H1 (cell line): ENCODE data around the gene SBNO1. TPM values are rescaled to one million over a fixed set of nuclear protein-coding genes. Genes with fewer than 3 reads are reported as not detected.

ENCODE experiments used
- CTCF ChIA-PET: fragments of 300-600 bp; sonication (Branson Sonifier 250); formaldehyde crosslinking; loops from one replicate; lab custom pipeline; 2021; ENCODE audit not compliant: partially characterized antibody; lab: Charles Lee
- POLR2A ChIA-PET: fragments of 300-600 bp; sonication (Branson Sonifier 250); formaldehyde crosslinking; loops from one replicate; lab custom pipeline; 2021; ENCODE audit warnings: inconsistent platforms; ENCODE audit not compliant: partially characterized antibody; lab: Charles Lee
- DNase-seq, 2 experiments: peaks; one replicate each; pipeline versions ENCODE4 v3.0.0 to v3.0.0-alpha.2; 2010 to 2022; ENCODE audit warnings: low spot score in 2 of 2, low read depth in 1 of 2, mixed read lengths in 1 of 2
- FAIRE-seq: peaks from 2 replicates; lab custom pipeline; 2011; peaks lifted over from hg19 to GRCh38; lab: Jason Lieb, UNC
- H2AFZ ChIP-seq: 2 replicates; pipeline ENCODE4 v1.8.1; 2012; ENCODE audit warnings: low read length, inconsistent platforms
- H2AK5ac ChIP-seq: 2 replicates; pipeline ENCODE4 v1.6.1; 2013; ENCODE audit warnings: low read depth, low read length
- H2BK120ac ChIP-seq: replicated peaks from 2 replicates; pipeline ENCODE3; 2013; ENCODE audit warnings: low read depth, low read length, inconsistent platforms
- H2BK12ac ChIP-seq: 2 replicates; pipeline ENCODE4 v1.6.1; 2013; ENCODE audit warnings: low read depth, low read length
- H2BK15ac ChIP-seq: 2 replicates; pipeline ENCODE4 v1.6.1; 2013; ENCODE audit warnings: low read length
- H2BK20ac ChIP-seq: 2 replicates; pipeline ENCODE4 v1.6.1; 2013; ENCODE audit warnings: low read length
- H2BK5ac ChIP-seq: 2 replicates; pipeline ENCODE4 v1.6.1; 2013; ENCODE audit warnings: low read depth, low read length
- H3K14ac ChIP-seq: 2 replicates; pipeline ENCODE4 v1.6.1; 2013; ENCODE audit warnings: inconsistent platforms; ENCODE audit not compliant: insufficient read length
- H3K18ac ChIP-seq: 2 replicates; pipeline ENCODE4 v1.6.1; 2013; ENCODE audit warnings: low read length; ENCODE audit errors: extremely low read depth
- H3K23ac ChIP-seq: 2 replicates; pipeline ENCODE4 v1.6.1; 2013; ENCODE audit warnings: inconsistent platforms; ENCODE audit not compliant: insufficient read length
- H3K23me2 ChIP-seq: 2 replicates; pipeline ENCODE4 v1.6.1; 2013; ENCODE audit warnings: low read depth, low read length
- H3K27ac ChIP-seq: 2 replicates; pipeline ENCODE4 v1.6.1; 2011; ENCODE audit warnings: low read depth, low read length, inconsistent platforms
- H3K27me3 ChIP-seq, 4 experiments: replicated peaks in 1 of 4; 1 replicate in 1 of 4; 2 replicates in 3 of 4; pipeline versions ENCODE4 v1.6.1 to v1.8.1; 2011 to 2013; ENCODE audit warnings: low read length in 3 of 4, mild to moderate bottlenecking in 3 of 4, inconsistent platforms in 2 of 4, mixed read lengths in 2 of 4, moderate library complexity in 1 of 4; ENCODE audit not compliant: control insufficient read depth in 3 of 4, insufficient read depth in 3 of 4; ENCODE audit errors: extremely low read depth in 1 of 4
- H3K36me3 ChIP-seq, 4 experiments: 2 replicates each; pipeline versions ENCODE4 v1.6.1 to v1.8.1; 2011 to 2013; ENCODE audit warnings: mild to moderate bottlenecking in 4 of 4, low read length in 3 of 4, moderate library complexity in 2 of 4, control low read depth in 1 of 4, inconsistent platforms in 1 of 4; ENCODE audit not compliant: insufficient read depth in 4 of 4, control insufficient read depth in 2 of 4
- H3K4ac ChIP-seq: replicated peaks from 2 replicates; pipeline ENCODE3; 2013; ENCODE audit warnings: low read length, low read depth, mixed read lengths, inconsistent platforms; ENCODE audit not compliant: insufficient read length
- H3K4me1 ChIP-seq, 4 experiments: replicated peaks in 1 of 4; 1 replicate in 1 of 4; 2 replicates in 3 of 4; pipeline versions ENCODE4 v1.6.1 to v1.8.1; 2011 to 2013; ENCODE audit warnings: low read length in 3 of 4, inconsistent platforms in 2 of 4, mixed read lengths in 1 of 4; ENCODE audit not compliant: insufficient read depth in 4 of 4, control insufficient read depth in 3 of 4
- H3K4me2 ChIP-seq, 2 experiments: 2 replicates each; pipeline versions ENCODE4 v1.6.1 to v1.8.1; 2011 to 2013; ENCODE audit warnings: low read depth in 2 of 2, low read length in 2 of 2, control low read depth in 1 of 2, inconsistent platforms in 1 of 2, mild to moderate bottlenecking in 1 of 2; ENCODE audit not compliant: insufficient read depth in 1 of 2
- H3K4me3 ChIP-seq, 4 experiments: fragments of 200-600, 300-600 bp in 1 of 4; sonication (generic), shearing (Covaris generic), sonication (Bioruptor Twin) in 1 of 4; 2 replicates each; pipeline versions ENCODE4 v1.5.1 to v1.8.1; 2011 to 2016; ENCODE audit warnings: low read length in 4 of 4, low read depth in 3 of 4, control low read depth in 2 of 4, inconsistent platforms in 2 of 4, mild to moderate bottlenecking in 2 of 4, mixed read lengths in 1 of 4, moderate library complexity in 1 of 4; ENCODE audit not compliant: insufficient read depth in 2 of 4; ENCODE audit errors: extremely low read depth in 1 of 4
- H3K56ac ChIP-seq: replicated peaks from 2 replicates; pipeline ENCODE3; 2013; ENCODE audit warnings: low read depth, mild to moderate bottlenecking, mixed read lengths, low read length, inconsistent platforms; ENCODE audit not compliant: insufficient read length
- H3K79me1 ChIP-seq: 2 replicates; pipeline ENCODE4 v1.6.1; 2013; ENCODE audit warnings: low read depth, low read length, control low read depth
- H3K79me2 ChIP-seq, 2 experiments: 2 replicates each; pipeline versions ENCODE4 v1.6.1 to v1.8.1; 2012 to 2013; ENCODE audit warnings: low read length in 2 of 2, mild to moderate bottlenecking in 2 of 2, inconsistent platforms in 1 of 2; ENCODE audit not compliant: insufficient read depth in 2 of 2, control insufficient read depth in 1 of 2
- H3K9ac ChIP-seq, 4 experiments: replicated peaks in 1 of 4; 1 replicate in 1 of 4; 2 replicates in 3 of 4; pipeline versions ENCODE4 v1.6.1 to v1.8.1; 2011 to 2013; ENCODE audit warnings: low read depth in 3 of 4, low read length in 3 of 4, control low read depth in 2 of 4, mild to moderate bottlenecking in 2 of 4, moderate library complexity in 2 of 4, inconsistent platforms in 1 of 4; ENCODE audit errors: extremely low read depth in 1 of 4
- H3K9me3 ChIP-seq, 2 experiments: 2 replicates each; pipeline versions ENCODE4 v1.6.1 to v1.8.1; 2012 to 2013; ENCODE audit warnings: mild to moderate bottlenecking in 2 of 2, moderate library complexity in 2 of 2, control low read depth in 1 of 2, inconsistent platforms in 1 of 2, low read depth in 1 of 2, low read length in 1 of 2, mixed read lengths in 1 of 2; ENCODE audit not compliant: insufficient read depth in 2 of 2
- H4K20me1 ChIP-seq, 2 experiments: replicated peaks in 1 of 2; 2 replicates each; pipeline versions ENCODE3 to v1.8.1; 2011 to 2013; ENCODE audit warnings: inconsistent platforms in 2 of 2, low read length in 2 of 2, mild to moderate bottlenecking in 1 of 2; ENCODE audit not compliant: insufficient read depth in 2 of 2, control insufficient read depth in 1 of 2
- H4K5ac ChIP-seq: 2 replicates; pipeline ENCODE4 v1.6.1; 2013; ENCODE audit warnings: low read length, low read depth, mixed read lengths, inconsistent platforms; ENCODE audit not compliant: insufficient read length
- H4K8ac ChIP-seq: 2 replicates; pipeline ENCODE4 v1.8.0; 2013; ENCODE audit warnings: mild to moderate bottlenecking, moderate library complexity, low read length, inconsistent platforms; ENCODE audit not compliant: insufficient read depth; ENCODE audit errors: extremely low read depth
- H4K91ac ChIP-seq: replicated peaks from 2 replicates; pipeline ENCODE3; 2013; ENCODE audit warnings: low read length, mixed read lengths, inconsistent platforms; ENCODE audit not compliant: insufficient read length
- ASH2L ChIP-seq: fragments of 200-600, 300-600 bp; sonication (generic); IDR thresholded peaks from one replicate; pipeline ENCODE4 v1.7.1; 2017; ENCODE audit warnings: low read length
- BCL11A ChIP-seq, 2 experiments: IDR thresholded peaks; one replicate each; pipeline ENCODE4 v1.6.1; 2011; ENCODE audit warnings: low read depth in 2 of 2, low read length in 2 of 2, mild to moderate bottlenecking in 2 of 2
- CREB1 ChIP-seq: IDR thresholded peaks from 2 replicates; pipeline ENCODE4 v1.6.1; 2012; ENCODE audit warnings: inconsistent platforms
- EP300 ChIP-seq, 2 experiments: IDR thresholded peaks; 1 replicate in 1 of 2; 2 replicates in 1 of 2; pipeline ENCODE4 v1.6.1; 2011 to 2012; ENCODE audit warnings: low read depth in 2 of 2, low read length in 2 of 2, mild to moderate bottlenecking in 2 of 2, borderline replicate concordance in 1 of 2, inconsistent platforms in 1 of 2, moderate library complexity in 1 of 2
- SIN3A ChIP-seq, 2 experiments: IDR thresholded peaks in 1 of 2; conservative IDR thresholded peaks in 1 of 2; 2 replicates each; pipeline ENCODE4 v1.6.1; 2011 to 2012; ENCODE audit warnings: low read length in 2 of 2, improper control_type of control experiment in 1 of 2, low read depth in 1 of 2, mild to moderate bottlenecking in 1 of 2
- SP1 ChIP-seq: IDR thresholded peaks from 2 replicates; pipeline ENCODE4 v1.6.1; 2011; ENCODE audit warnings: low read depth, low read length
- TAF1 ChIP-seq: IDR thresholded peaks from 2 replicates; pipeline ENCODE4 v1.6.1; 2011; ENCODE audit warnings: mild to moderate bottlenecking, low read depth, low read length
- TBP ChIP-seq: IDR thresholded peaks from 2 replicates; pipeline ENCODE4 v1.6.1; 2011; ENCODE audit warnings: low read depth, low read length, improper control_type of control experiment
- TCF12 ChIP-seq: IDR thresholded peaks from 2 replicates; pipeline ENCODE4 v1.6.1; 2011; ENCODE audit warnings: low read depth, mild to moderate bottlenecking, low read length
- TEAD4 ChIP-seq: IDR thresholded peaks from 2 replicates; pipeline ENCODE4 v1.6.1; 2012; ENCODE audit warnings: low read depth, low read length, inconsistent platforms, mixed read lengths
- ZNF274 ChIP-seq: IDR thresholded peaks from 2 replicates; pipeline ENCODE4 v1.7.0; 2012; ENCODE audit warnings: low read length, borderline replicate concordance; ENCODE audit errors: extremely low read depth
- WGBS, 2 experiments: shearing (Covaris generic) in 1 of 2; methylation state at CpG; one replicate each; pipeline versions ENCODE4 v1.1.6 to v1.1.7; 2013 to 2015; ENCODE audit warnings: low lambda C conversion rate in 2 of 2, mixed read lengths in 2 of 2, inconsistent platforms in 1 of 2, low coverage in 1 of 2, missing lambda C conversion rate in 1 of 2; ENCODE audit not compliant: insufficient replicate concordance in 2 of 2, insufficient coverage in 1 of 2, insufficient read length in 1 of 2; ENCODE audit errors: extremely low coverage in 1 of 2, missing lambda C conversion rate in 1 of 2; 5-methylcytosine and 5-hydroxymethylcytosine counted together
- polyA plus RNA-seq, 7 experiments: library from polyadenylated mRNA; depleted of rRNA in 3 of 7; stranded (reverse) in 5 of 7; unstranded in 2 of 7; fragments of >200 nt in 5 of 7; fragments of 200-250 nt in 2 of 7; gene quantifications; 1 replicate in 5 of 7; 2 replicates in 1 of 7; 4 replicates in 1 of 7; pipeline versions ENCODE4 v1.2.1 to v1.2.3, GENCODE V29; 2011 to 2013; ENCODE audit warnings: missing spikeins in 2 of 7, mixed read lengths in 2 of 7
- total RNA-seq: library from RNA; stranded (reverse); fragmentation: NEBNext Ultra II Directional; extraction: Animal tissue kit (Norgen Biotek cat#: 25700); gene quantifications from 2 replicates; pipeline ENCODE4 v1.2.1, GENCODE V29; 2021
- TF ChIP-seq, protein P1 (sequence below): IDR thresholded peaks from 2 replicates; pipeline ENCODE4 v1.6.1; 2012; ENCODE audit warnings: inconsistent platforms

Gene SBNO1
- total and polyA plus RNA-seq, 2 of the 8 experiments (the other 6 are each of a cell fraction or from before 2014, with no cell fraction given) = 6.7 to 57.7 TPM

DNA sequence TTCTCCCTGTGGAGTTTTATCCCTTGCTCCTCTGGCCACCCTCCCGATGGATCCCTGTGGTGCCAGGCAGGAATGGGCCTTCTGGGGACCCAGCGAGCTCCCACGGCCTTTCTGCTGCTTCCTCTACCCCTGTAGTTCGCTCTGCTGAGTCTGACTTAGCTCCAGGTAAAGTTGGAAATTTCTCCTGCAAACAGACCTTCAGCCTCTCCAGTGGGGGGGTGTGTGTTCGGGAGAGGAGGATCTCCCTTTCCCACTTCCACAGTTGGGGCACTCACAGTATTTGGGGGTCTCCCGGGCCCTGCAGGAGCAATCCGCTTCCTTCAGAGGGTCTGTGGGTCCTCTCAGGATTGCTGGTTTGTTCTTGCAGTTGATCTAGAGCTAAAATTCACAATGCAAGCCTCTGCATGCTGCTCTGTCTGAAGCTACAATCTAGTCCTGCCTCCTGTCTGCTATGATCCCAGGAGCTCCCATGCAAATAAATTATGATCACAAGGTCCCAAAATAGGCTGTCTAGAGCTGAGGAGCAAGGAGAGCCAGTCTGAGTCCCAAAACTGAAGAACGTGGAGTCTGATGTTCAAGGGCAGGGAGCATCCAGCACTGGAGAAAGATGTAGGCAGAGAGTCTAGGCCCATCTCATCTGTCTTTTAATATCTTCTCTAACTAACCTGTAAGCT, 113.1 kb downstream of the SBNO1 start:
- Histone ChIP-seq H3K18ac (no peak overlapping the region), H2AFZ (no peak overlapping the region), H4K5ac (no peak overlapping the region), H3K9me3 (peaks cover 5 to 11% of the 10 kb centered on the region in 2 experiments), H3K23me2 (no peaks in the 10 kb centered on the region), H3K14ac (no peak overlapping the region), H2BK20ac (no peak overlapping the region), H3K23ac (no peak overlapping the region), H3K4me1 (peaks cover 0 to 5% (median 0%) of the 10 kb centered on the region in 4 experiments; a peak in 1 of 7 replicates), H3K79me1 (peaks cover 4% of the 10 kb centered on the region; the same call in 1 of the 2 replicates), H3K79me2 (peaks cover 0 to 15% of the 10 kb centered on the region in 2 experiments; a peak in 1 of 4 replicates), H3K4me3 (no peak overlapping the region), H2BK15ac (no peak overlapping the region), H3K27ac (no peak overlapping the region), H3K27me3 (no peaks in the 10 kb centered on the region), H2BK120ac (no peak overlapping the region), H3K9ac (no peak overlapping the region), H2BK12ac (no peak overlapping the region), H3K4me2 (no peak overlapping the region), H2BK5ac (0 out of 2 replicates have a peak overlapping the region, but pooled peaks have one; percentile 35), H2AK5ac (no peak overlapping the region), H4K20me1 (peaks cover 0 to 2% of the 10 kb centered on the region in 2 experiments), H4K91ac (no peak overlapping the region), H3K56ac (no peak overlapping the region), H3K4ac (no peak overlapping the region), H3K36me3 (peaks cover 3 to 38% (median 20%) of the 10 kb centered on the region in 4 experiments; a peak in 6 of 8 replicates), H4K8ac (no peak overlapping the region)
- FAIRE-seq = no peak
- CTCF ChIA-PET = interaction anchor here (1.4 to 2.4 kb wide), 4 partner anchors 11 to 74 kb away, joined by 3 to 11 read pairs (median 4); no protein-coding TSS in a partner anchor
- WGBS, 2 experiments = 92% methylated on average over 8 of the region's 8 CpGs; no CpG with 5 or more reads in 1 of the 2 experiments
- POLR2A ChIA-PET = interaction anchor here (1.6 to 5.3 kb wide), 5 partner anchors 9 to 18 kb away, joined by 5 to 32 read pairs (median 7); partner anchors contain the start of genes MPHOSPH9 and MTRFR
- no peak for DNase-seq
- TF ChIP-seq EP300 (IDR thresholded peaks at IDR 0.05; ENCODE audit: borderline replicate concordance in 1 of 2, low read depth in 2 of 2, low read length in 2 of 2) = no peak
- no peak for TF ChIP-seq SIN3A (conservative IDR thresholded peaks at IDR 0.05 in 1 of 2, IDR thresholded peaks at IDR 0.05 in 1 of 2; ENCODE audit: low read depth in 1 of 2, low read length in 2 of 2)
- no peak for TF ChIP-seq ZNF274
- TF ChIP-seq SP1 = no peak
- no peak for TF ChIP-seq TAF1
- TF ChIP-seq TEAD4 = no peak
- no peak for TF ChIP-seq TCF12
- TF ChIP-seq BCL11A (IDR thresholded peaks at IDR 0.05; ENCODE audit: low read depth in 2 of 2, low read length in 2 of 2) = no peak
- TF ChIP-seq ASH2L = no peak
- no peak for TF ChIP-seq CREB1
- no peak for TF ChIP-seq TBP
- TF ChIP-seq, protein P1, sequence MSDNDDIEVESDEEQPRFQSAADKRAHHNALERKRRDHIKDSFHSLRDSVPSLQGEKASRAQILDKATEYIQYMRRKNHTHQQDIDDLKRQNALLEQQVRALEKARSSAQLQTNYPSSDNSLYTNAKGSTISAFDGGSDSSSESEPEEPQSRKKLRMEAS = no peak
